GM18502 (cell line): Measurements from ENCODE around the gene CBX5.
A peak's percentile ranks its signal among the peaks of the same experiment; 100 is the strongest.
"Not testable (repeated sequence)": the region's sequence is repeated elsewhere in the genome, so short reads cannot be mapped to it uniquely, and the experiment has no call there.

Experiments used
- ATAC-seq: cut with Tn5 transposase; IDR thresholded peaks from one replicate; pipeline ENCODE4 v1.9.1; 2021; ENCODE audit warnings: mild to moderate bottlenecking; ENCODE audit not compliant: unreplicated experiment, poor library complexity

CBX5 gene

GRCh38 chr12:54294953-54295566 is 15.1 kb upstream of the CBX5 start:
- no peak for ATAC-seq

- peak; percentile 54 for ATAC-seq
These were observed 14.4 kb upstream of the CBX5 start for GRCh38 chr12:54294152-54294952.

GRCh38 chr12:54292931-54293241 is 13.0 kb upstream of the CBX5 start:
- ATAC-seq: no peak

GRCh38 chr12:54292083-54292930 is 12.4 kb upstream of the CBX5 start:
- ATAC-seq: no peak

- ATAC-seq: no peak
These were observed 7.6 kb upstream of the CBX5 start for GRCh38 chr12:54287261-54288157.

GRCh38 chr12:54286042-54287030 is 6.4 kb upstream of the CBX5 start:
- no peak for ATAC-seq

GRCh38 chr12:54285150-54286041 is 5.5 kb upstream of the CBX5 start:
- no peak for ATAC-seq

GRCh38 chr12:54284070-54284780 is 4.3 kb upstream of the CBX5 start:
- ATAC-seq: not testable (repeated sequence)

GRCh38 chr12:54282949-54283593 is 3.1 kb upstream of the CBX5 start:
- no peak for ATAC-seq

- ATAC-seq: not testable (repeated sequence)
These were observed 1.8 kb upstream of the CBX5 start for GRCh38 chr12:54281694-54282093.

GRCh38 chr12:54281261-54281638 is 1.3 kb upstream of the CBX5 start:
- ATAC-seq: not testable (repeated sequence)

- peak; percentile 87 for ATAC-seq
These were observed 742 bp upstream of the CBX5 start, which contains the start of gene HNRNPA1 for GRCh38 chr12:54280468-54281260. Gene HNRNPA1 (plus strand): TSS chr12:54280726. CDS start chr12:54280808, 82 bp downstream.

- no peak for ATAC-seq
These were observed 693 bp downstream of the CBX5 start for GRCh38 chr12:54279227-54279631.

GRCh38 chr12:54277823-54278276 is 2.1 kb downstream of the CBX5 start:
- no peak for ATAC-seq

GRCh38 chr12:54276368-54276767 is 3.6 kb downstream of the CBX5 start:
- no peak for ATAC-seq

GRCh38 chr12:54273981-54274380 is 5.9 kb downstream of the CBX5 start:
- ATAC-seq: no peak
